GM19467 (cell line): ENCODE results near the gene CHRNA4.

Experiments
- ATAC-seq: cut with Tn5 transposase; IDR thresholded peaks from one replicate; pipeline ENCODE4 v1.9.1; 2021; ENCODE audit warnings: mild to moderate bottlenecking, moderate library complexity; ENCODE audit not compliant: unreplicated experiment

Gene CHRNA4

DNA sequence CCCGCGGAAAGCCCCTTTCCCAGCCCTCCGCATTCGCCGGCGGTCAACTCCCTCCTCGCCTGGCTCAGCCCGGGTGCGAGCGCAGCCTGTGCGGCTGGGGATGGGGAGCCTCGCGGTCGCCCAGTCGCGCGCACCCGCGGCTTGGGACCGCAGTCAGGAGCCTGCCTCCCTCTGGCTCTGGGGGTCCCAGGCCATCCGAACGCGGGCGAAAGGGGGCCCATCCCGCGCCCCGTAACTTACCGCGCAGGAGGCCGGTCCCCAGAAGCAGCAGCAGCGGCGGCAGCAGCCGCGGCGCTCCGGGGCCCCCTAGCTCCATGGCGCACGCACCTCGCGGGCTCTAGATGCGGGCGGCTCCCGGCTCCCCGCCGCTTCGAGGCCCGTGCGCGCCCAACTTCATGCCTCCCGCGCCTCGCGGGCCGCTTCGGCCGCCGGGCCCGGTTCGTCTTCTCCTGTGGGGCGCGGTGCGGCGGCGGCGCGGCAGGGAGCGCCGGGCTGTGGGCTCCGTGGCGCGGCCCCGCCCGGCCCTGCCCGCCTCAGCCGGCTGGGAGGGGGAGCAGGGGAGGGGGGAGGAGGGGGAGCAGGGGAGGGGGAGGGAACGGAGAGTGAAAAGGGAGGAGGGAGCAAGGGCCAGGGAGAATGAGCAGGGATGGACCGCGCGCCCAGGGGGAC, at the start of gene CHRNA4:
Gene CHRNA4, minus strand, starts transcription at position 500 of the 669 bp plus-strand sequence. Its CDS starts 184 bp downstream, at position 316.
- no peak for ATAC-seq

DNA sequence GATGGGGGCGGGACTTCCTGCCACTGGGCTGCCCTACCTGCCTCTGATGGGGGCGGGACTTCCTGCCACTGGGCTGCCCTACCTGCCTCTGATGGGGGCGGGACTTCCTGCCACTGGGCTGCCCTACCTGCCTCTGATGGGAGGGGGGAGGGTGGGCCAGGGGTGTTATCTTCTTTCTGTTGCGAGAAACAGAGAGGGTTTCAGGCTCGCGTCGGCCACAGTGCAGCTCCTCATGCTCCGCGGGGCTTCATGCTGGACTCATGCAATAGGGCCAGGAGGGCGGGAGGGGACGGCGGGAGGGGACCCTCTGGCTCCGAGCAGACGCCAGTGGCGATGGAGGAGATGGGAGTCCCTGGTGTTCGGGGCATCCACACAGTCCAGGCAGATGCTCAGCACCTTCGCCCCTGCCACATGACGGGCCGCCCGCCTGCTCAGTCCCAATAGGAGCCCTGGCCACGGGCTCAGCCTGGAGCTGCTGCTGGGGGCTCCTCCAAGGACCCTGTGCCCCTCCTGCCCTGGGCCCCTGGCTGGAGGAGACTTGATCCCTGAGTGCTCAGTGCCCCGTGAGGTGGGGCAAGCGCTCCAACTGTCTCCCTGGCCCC, 48.8 kb upstream of the CHRNA4 start:
- ATAC-seq, result no peak

DNA sequence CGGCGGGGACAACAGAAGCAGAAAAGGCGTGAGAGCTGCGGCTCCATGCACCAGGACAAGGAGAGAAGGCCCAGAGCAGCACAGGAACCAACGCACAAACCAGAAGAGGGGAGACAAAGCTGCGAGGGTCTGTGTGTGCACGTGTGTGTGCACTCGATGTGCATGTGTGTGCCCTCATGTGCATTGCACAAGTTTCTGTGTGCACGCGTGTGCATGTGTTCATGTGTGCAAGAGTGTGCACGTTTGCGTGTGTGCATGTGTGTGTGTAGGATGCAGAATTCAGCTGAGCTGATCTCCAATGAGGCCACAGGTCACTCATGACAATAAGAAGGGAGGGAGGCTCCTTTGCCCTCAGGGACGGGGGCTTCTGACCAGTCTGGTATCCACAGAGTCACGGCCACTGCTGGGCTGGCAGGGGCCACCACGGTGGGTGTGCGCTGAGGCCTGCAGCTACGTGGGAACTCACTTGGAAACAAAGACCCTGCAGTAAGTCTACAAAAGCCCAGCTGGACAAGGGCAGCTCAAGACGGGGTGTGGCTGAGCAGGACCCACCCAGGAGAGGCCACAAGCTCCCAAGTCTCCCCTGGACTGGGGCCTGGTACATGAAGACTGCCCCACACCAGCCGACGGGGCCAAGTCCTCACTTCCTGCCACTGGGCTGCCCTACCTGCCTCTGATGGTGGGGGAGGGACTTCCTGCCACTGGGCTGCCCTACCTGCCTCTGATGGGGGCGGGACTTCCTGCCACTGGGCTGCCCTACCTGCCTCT, 48.1 kb upstream of the CHRNA4 start:
- no peak for ATAC-seq

DNA sequence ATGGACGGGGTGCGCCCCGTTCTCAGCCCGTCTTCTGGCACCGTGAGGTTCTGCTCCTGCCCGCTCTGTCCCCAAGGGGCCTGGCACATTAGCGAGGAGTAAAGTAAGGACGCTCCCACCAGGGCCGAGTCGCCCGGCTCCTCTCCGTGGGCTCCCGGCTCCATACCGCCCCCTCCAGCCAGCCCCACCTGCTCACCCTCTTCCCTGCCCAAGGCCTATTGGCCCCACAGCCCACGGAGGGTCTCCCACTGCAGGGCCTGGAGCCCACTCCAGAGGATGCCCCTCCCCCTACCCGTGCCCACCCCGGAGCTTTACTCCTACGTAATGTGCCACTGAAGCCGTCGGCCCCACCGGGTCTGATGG, 47.5 kb upstream of the CHRNA4 start:
- ATAC-seq, result no peak

DNA sequence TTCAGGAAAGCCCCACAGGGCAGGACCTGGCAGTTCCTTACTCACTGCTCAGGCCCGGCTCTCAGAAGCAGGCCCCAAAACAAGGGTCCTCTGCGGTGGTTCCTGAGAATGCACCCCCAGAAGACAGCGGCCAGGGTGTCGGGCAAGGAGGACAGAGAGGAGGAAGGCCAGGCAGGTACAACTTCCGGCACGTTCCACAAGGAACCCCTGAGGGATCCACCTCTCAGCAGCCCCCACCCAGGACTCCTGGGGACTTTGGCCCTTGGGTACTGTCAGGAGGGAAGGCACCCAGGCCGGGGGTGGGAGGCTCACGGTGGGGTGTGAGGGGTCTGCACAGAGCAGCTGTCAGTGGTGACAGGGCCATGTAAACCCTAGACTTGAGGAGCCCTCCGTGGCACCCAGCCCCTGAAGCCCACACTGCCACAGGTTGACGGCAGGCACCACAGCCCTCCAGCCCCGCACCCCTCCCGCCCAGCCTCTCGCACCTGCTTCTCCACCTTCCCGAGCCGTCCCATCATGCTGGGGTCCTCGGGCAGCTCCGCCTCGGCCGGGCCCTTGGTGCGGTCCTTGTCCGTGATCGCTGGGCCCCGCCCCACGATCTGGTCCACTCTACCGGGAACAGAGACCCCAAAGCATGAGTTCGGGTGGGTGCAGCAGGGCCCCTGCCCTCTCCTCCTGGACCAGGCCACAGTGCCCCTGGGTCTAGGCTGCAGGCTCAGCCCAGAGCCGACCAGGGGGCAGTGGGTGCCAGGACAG, 47.0 kb upstream of the CHRNA4 start:
- no peak for ATAC-seq

DNA sequence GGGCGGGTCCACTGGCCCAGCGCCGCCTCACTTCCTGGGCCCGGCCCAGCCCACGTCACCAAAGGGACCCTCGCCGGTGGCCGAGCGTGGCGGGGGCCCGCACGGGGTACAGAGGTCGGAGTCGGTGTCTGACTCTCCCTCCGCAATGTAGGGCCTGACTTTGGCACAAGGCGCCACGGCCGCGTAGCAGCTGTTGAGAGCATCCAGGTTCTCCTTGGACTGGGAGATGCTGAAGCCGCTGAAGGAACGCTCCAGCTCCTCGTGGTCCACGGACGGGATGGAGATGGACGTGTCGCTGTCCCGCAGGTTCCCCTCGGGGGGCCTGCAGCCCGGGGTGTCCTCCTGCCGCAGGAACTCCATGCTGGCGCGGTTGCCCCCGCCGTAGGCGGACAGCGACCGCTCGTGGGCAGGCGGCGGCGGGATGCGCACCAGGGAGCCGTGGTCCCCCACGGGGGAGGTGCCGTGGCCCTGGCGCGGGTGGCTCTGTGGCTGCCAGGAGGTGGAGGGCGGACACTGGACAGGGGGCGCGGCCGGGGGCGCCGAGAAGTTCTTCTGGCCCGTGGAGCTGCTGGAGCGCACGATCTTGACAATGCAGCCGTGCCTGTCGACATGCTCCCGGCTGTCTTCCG, 45.6 kb upstream of the CHRNA4 start:
- ATAC-seq, result no peak

DNA sequence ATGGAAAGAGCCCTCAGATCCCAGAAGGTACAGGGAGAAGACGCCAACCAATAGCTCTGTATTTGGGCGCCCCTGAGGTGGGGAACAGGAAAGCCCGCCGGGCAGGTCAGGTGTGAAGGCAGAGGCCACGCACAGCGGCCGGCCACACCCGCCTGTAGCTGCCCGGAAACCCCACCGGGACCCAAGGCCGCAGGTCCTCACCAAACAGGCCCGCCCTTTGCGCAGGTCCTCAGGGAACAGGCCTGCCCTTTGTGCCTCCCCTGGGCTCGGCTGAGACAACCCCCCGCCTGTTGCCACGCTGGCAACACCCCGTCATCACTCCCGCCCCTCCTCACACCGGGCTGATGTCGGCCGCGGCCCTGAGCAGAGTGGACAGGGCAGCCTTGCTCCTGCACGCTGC, 44.9 kb upstream of the CHRNA4 start:
- ATAC-seq, result no peak

DNA sequence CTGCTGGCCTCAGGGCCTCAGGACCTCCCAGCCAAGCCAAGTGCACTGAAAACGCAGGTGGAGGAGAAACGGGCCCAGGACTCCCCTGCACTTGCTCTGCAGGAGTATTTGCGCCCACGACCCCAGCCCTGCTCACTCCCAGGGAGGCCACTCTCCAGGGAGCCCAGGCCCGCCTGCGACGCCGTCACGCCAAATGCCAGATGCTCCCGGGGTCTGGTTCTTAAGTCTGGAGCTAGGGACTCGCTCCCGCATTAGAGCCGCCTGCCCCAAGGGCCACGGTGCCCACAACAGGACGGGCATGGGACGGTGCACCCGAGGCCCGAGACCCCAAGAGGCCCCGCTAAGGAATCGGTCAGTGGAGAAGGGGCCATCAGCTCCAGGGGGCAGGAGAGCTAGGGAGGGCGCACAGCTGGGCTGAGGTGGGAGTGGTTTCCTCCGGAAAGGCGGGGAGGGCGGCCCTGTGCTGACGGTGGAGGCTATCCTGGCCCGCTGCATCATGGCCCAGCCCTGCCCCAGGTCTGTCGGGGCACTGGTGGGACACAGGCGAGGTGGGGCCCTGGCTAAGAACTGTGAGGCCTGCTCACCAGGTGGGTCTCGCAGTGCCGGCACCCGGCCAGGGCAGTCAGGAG, 44.1 kb upstream of the CHRNA4 start:
- no peak for ATAC-seq

DNA sequence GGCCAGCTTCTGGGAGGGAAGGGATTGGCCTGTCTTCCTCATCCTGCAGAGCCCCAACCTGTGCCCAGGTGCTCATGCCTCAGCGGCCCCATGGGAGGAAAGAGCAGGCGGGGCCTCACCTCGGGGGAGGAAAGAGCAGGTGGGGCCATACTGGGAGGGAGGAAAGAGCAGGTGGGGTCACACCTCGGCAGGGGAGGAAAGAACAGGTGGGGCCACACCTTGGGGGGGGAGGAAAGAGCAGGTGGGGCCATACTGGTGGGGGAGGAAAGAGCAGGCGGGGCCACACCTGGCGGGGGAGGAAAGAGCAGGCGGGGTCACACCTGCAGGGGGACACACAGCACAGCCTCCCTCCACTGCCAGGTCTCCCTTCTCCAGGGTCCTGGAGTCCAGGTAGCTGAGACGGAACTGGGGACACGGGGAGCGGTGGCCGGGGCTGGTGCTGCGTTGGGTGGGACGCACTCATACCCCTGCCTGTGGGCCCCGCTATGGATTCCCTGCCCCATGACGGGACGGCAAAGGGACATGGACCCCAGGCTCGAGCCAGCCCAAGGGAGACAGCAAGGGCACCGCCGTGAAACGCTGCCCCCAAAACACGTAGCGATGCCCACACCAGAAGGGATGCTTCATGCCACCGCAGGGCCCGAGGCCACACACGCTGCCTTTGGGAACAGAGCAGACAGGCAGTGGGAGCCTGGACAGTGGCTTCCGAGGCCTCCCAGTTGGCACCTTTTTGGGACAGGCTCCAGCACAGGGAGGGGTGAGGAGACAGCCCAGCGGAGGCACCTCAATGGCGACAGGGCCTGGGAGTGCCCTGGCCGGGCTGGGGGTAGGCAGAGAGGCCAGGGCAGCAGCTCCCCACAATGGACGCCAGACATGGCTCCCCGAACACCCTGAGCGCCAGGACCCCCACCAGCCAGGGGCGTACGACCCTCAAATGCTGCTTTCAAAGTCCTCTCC, 43.3 kb upstream of the CHRNA4 start:
- no peak for ATAC-seq

DNA sequence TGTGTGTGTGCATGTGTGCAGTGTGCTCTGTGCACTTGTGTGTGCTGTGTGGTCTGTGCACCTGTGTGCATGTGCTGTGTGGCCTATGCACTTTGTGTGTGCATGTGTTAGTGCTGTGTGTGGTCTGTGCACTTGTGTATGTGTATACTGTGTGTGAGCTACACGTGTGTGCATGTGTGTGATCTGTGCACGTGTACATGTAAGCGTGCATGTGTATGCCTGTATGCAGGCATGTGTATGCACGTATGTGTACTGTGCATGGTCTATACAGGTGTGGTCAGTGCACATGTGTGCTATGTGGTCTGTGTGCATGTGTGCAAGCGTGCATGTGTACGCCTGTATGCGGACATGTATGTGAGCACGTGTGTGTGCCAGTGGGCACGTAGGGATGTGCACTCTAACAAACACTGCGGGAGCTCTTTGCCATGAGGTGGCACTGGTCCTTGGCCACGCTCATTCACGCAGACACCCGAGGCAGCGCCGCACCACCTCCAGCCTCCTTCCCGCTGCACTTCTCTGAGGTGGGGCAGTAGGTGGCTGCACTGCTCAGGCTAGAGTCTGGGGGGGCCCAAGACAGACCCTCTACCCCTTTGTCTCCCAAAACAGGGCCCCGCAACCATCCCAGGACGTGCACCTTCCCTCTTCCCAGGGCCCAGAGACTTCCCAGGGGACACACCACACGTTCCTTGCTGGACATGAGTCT, 42.4 kb upstream of the CHRNA4 start:
- ATAC-seq, result no peak

DNA sequence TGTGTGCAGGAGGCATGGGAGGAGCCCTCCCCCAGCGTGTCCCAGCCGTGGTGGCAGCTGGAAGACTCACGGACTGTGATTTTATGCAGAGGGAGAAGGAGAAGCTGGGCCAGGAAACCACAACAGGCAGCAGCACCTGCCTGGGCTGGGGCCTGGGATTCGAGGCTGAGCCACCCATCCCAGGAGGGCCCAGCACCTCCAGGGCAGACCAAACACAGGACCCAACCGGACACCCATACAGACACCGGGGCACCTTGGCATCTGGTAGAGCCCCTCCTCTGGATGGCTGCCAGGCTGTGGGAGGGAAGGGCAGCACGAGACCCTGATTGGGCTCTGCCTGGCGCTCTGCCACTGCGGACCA, 41.7 kb upstream of the CHRNA4 start:
- no peak for ATAC-seq

DNA sequence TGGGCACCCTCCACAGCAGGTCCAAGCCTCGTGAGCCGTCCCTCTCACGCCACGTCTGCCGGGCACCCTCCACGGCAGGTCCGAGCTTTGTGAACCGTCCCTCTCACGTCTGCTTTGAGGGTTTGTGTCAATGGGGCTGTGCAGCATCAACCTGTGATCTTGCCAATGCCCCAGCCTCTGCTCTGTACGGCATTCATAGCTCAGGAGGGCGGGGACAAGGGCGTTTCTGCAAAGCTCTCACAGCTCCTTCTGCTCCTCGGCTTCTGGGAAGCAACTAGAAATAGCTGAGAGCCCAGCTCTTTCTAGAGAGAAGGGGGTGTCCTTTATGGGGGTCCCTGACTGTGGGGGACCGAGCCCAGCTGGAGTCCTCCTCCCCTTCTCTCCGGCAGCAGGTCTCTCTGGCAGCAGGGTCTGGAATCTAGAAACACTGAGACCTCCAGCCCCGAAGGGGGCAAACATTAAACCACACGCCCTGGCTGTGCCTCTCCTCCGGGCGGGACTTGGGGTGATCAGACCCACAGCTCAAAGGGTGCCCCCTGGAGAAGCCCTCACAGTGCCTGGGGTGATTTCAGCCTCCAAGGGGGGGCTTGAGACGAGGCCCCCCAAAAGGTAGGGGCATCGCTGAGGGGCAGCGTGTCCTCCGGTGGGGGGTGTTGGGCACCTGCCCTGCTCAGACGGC, 41.2 kb upstream of the CHRNA4 start:
- ATAC-seq, result no peak

DNA sequence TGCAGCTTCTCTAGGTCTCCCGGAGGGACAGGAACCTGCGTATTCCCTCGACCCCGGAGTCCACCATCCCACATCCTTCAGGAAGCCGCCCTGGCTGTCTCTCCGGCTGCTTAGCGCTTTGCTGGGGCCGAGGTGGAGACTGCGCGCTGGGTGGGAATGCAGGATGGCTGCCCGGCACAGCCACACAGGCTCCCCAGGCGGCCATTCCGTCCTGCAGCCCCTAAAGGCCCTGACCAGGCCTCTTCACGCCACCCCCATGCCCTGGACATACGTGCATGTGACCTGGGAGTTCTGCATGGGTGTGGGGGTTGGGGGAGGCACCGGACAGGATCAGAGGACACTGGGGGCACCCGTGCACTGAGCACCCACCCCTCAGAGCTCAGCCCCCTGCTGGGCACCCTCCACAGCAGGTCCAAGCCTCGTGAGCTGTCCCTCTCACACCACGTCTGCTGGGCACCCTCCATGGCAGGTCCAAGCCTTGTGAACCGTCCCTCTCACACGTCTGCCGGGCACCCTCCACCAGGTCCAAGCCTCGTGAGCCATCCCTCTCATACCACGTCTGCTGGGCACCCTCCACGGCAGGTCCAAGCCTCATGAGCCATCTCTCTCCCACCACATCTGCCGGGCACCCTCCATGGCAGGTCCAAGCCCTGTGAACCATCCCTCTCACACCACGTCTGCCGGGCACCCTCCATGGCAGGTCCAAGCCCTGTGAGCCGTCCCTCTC, 40.4 kb upstream of the CHRNA4 start:
- no peak for ATAC-seq

DNA sequence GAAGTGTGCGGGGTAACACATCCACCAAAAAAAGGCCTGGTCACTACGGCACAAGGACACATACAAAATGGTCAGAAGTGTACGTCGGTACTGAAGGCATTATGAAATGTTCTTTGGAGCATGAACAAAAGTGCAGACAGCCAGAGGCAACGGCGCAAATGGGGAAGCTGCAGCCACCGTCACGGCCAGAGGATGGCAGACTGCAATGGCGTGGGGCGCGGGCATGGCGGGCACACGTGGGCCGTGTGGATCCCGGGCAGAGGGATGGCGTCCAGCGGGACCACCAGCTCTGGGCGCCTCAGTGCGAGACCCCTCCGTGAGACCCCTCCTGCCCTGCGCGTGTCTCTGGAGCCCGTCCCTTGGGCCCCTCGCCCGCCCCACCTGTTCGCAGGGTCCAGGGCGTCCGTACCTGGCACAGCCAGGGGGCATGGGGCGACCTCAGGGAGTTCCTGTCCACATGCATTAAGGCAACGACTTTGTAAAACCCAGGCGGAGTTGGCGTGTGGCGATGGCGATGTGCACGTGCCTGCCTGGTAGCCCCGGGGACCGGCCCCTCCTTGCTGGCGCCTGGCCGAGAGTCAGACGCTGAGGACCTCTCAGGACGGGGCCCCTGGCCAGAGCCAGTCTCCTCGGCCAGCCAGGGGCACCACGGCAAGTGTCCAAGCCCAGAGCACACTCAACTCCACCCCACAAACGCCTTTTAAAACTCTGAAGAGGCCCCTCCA, 39.5 kb upstream of the CHRNA4 start:
- ATAC-seq, result no peak

DNA sequence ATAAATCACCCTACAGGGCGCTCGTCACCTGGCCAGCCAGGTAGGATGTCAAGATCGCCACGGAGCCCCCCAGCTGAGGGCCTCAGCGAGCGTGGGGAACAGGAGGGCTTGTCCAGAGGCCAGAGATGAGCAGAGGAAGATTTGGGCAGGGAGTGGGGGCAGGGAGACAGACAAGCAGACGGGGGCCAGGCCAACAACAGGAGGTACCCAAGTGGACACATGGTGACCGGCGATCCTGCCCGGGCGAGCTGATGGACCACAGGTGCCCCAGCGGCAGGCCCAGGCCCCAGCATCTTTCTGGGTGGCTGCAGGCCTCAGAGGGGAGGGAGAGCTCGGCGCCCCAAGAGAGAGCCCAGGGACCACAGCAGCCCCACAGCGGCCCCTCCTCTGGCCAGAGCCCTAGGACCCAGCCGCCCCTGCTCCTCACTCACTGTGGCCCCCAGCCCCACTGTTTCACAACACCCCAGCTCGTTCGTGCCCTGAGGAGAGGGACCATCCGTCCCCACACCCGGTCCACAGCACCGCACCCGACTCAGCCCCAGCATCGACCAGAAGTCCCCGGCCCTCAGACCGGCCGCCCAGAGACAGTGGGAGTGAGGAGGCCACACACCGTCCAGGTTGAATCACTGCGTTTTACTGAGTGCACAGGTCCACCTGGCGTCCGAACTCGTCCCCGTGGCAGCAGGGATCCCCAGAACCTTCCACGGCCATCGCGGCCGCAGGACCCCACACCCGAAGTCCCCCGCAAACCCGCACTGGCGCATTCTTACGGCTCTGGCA, 38.6 kb upstream of the CHRNA4 start:
- ATAC-seq, result no peak
